ENCODE results near the gene GPRC5A. TPM values are rescaled to one million over a fixed set of nuclear protein-coding genes. Genes with fewer than 3 reads are reported as not detected.
A peak's percentile ranks its signal among the peaks of the same experiment; 100 is the strongest.

Gene GPRC5A
- polyA plus RNA-seq, 3 donors, result 7.4 to 12.4 (median 11.7) TPM

GRCh38 chr12:12934556-12934955 lies 43.2 kb downstream of the GPRC5A start:
- no peak for DNase-seq

- DNase-seq, result no peak
These were observed 45.7 kb downstream of the GPRC5A start for GRCh38 chr12:12936983-12937491.

GRCh38 chr12:12938541-12938940 lies 47.2 kb downstream of the GPRC5A start:
- no peak for DNase-seq

- no peak for DNase-seq
These were observed 48.5 kb downstream of the GPRC5A start for GRCh38 chr12:12939888-12940287.

- DNase-seq, result no peak
These were observed 50.3 kb downstream of the GPRC5A start for GRCh38 chr12:12941450-12942350.

GRCh38 chr12:12943586-12944260 lies 52.4 kb downstream of the GPRC5A start:
- DNase-seq, result no peak

GRCh38 chr12:12945591-12945990 lies 54.2 kb downstream of the GPRC5A start:
- DNase-seq, result no peak

- no peak for DNase-seq
These were observed 55.5 kb downstream of the GPRC5A start for GRCh38 chr12:12946686-12947355.

- no peak for DNase-seq
These were observed 56.5 kb downstream of the GPRC5A start for GRCh38 chr12:12947902-12948301.

- no peak for DNase-seq
These were observed 60.1 kb downstream of the GPRC5A start for GRCh38 chr12:12951504-12951903.

GRCh38 chr12:12952036-12952435 lies 60.7 kb downstream of the GPRC5A start, which contains the start of gene GPRC5D:
GPRC5D (minus strand) TSS chr12:12952170; CDS start chr12:12950384, 1,786 bp downstream.
- DNase-seq, result no peak

- DNase-seq, result no peak
These were observed 63.0 kb downstream of the GPRC5A start for GRCh38 chr12:12954356-12954755.

GRCh38 chr12:12954878-12955625 lies 63.7 kb downstream of the GPRC5A start:
- DNase-seq, result peak; percentile 26

- no peak for DNase-seq
These were observed 67.5 kb downstream of the GPRC5A start for GRCh38 chr12:12958886-12959285.

GRCh38 chr12:12960639-12961209 lies 69.4 kb downstream of the GPRC5A start:
- DNase-seq, result no peak

- no peak for DNase-seq
These were observed 72.9 kb downstream of the GPRC5A start for GRCh38 chr12:12964255-12964654.

- no peak for DNase-seq
These were observed 74.5 kb downstream of the GPRC5A start for GRCh38 chr12:12965836-12966235.

Measured in renal pelvis (tissue), 4 donors.